ENCODE data around the gene MFAP1.
"Not testable (repeated sequence)": the region's sequence is repeated elsewhere in the genome, so short reads cannot be mapped to it uniquely, and the experiment has no call there.

- TF ChIP-seq POLR2A, CTCF (IDR thresholded peaks at IDR 0.05): not testable (repeated sequence)
Measured at GRCh38 chr15:43829951-43830540, 5.6 kb upstream of the MFAP1 start.

Data from thyroid gland (tissue), 4 donors.